HEK293 (cell line): ENCODE data around the gene NEGR1.

Source experiments
- GLI4 ChIP-seq: fragments of 450-650 bp; formaldehyde crosslinking; IDR thresholded peaks from 2 replicates; pipeline ENCODE4 v1.5.1; 2016; ENCODE audit warnings: missing biosample characterization, missing genetic modification characterization
- MYNN ChIP-seq: fragments of 450-650 bp; formaldehyde crosslinking; IDR thresholded peaks from 2 replicates; pipeline ENCODE4 v1.5.1; 2016; ENCODE audit warnings: missing biosample characterization, missing genetic modification characterization, borderline replicate concordance
- SALL2 ChIP-seq: fragments of 450-650 bp; formaldehyde crosslinking; IDR thresholded peaks from 2 replicates; pipeline ENCODE4 v1.5.0; 2017; ENCODE audit warnings: missing biosample characterization, mild to moderate bottlenecking, missing genetic modification characterization, borderline replicate concordance
- ZBTB7A ChIP-seq: fragments of 450-650 bp; formaldehyde crosslinking; IDR thresholded peaks from 2 replicates; pipeline ENCODE4 v1.5.1; 2016; ENCODE audit warnings: low read depth, missing biosample characterization, missing genetic modification characterization
- ZNF112 ChIP-seq: fragments of 450-650 bp; formaldehyde crosslinking; IDR thresholded peaks from 2 replicates; pipeline ENCODE4 v1.5.0; 2017; ENCODE audit warnings: missing biosample characterization, missing genetic modification characterization
- ZNF24 ChIP-seq: fragments of 450-650 bp; formaldehyde crosslinking; IDR thresholded peaks from 2 replicates; pipeline ENCODE4 v1.5.1; 2016; ENCODE audit warnings: missing biosample characterization, missing genetic modification characterization
- ZNF37A ChIP-seq: fragments of 450-650 bp; IDR thresholded peaks from 2 replicates; pipeline ENCODE4 v1.5.1; 2018; ENCODE audit warnings: missing biosample characterization, missing genetic modification characterization
- ZNF529 ChIP-seq: fragments of 450-650 bp; formaldehyde crosslinking; IDR thresholded peaks from 2 replicates; pipeline ENCODE4 v1.5.1; 2017; ENCODE audit warnings: missing genetic modification characterization, missing biosample characterization; ENCODE audit not compliant: insufficient replicate concordance
- ZNF558 ChIP-seq: fragments of 450-650 bp; formaldehyde crosslinking; IDR thresholded peaks from 2 replicates; pipeline ENCODE4 v1.5.1; 2016; ENCODE audit warnings: missing biosample characterization, missing genetic modification characterization
- TF ChIP-seq, protein P1 (sequence below): fragments of 450-650 bp; formaldehyde crosslinking; IDR thresholded peaks from 2 replicates; pipeline ENCODE4 v1.5.1; 2016; ENCODE audit warnings: missing biosample characterization, missing genetic modification characterization
- TF ChIP-seq, protein P2 (sequence below): sonication (generic); formaldehyde crosslinking; IDR thresholded peaks from 2 replicates; pipeline ENCODE4 v1.8.1; 2022; ENCODE audit warnings: mild to moderate bottlenecking, moderate library complexity, missing genetic modification reagents
- TF ChIP-seq, protein P3 (sequence below): fragments of 450-650 bp; formaldehyde crosslinking; IDR thresholded peaks from 2 replicates; pipeline ENCODE4 v1.5.1; 2016; ENCODE audit warnings: missing biosample characterization, missing genetic modification characterization, low read depth

- TF ChIP-seq, protein P1, sequence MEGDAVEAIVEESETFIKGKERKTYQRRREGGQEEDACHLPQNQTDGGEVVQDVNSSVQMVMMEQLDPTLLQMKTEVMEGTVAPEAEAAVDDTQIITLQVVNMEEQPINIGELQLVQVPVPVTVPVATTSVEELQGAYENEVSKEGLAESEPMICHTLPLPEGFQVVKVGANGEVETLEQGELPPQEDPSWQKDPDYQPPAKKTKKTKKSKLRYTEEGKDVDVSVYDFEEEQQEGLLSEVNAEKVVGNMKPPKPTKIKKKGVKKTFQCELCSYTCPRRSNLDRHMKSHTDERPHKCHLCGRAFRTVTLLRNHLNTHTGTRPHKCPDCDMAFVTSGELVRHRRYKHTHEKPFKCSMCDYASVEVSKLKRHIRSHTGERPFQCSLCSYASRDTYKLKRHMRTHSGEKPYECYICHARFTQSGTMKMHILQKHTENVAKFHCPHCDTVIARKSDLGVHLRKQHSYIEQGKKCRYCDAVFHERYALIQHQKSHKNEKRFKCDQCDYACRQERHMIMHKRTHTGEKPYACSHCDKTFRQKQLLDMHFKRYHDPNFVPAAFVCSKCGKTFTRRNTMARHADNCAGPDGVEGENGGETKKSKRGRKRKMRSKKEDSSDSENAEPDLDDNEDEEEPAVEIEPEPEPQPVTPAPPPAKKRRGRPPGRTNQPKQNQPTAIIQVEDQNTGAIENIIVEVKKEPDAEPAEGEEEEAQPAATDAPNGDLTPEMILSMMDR (tag by site-specific recombination) = no peak
- TF ChIP-seq ZNF24 (no peak), SALL2 (tag by site-specific recombination) (no peak), ZNF529 (tag by site-specific recombination) (no peak), GLI4 (tag by site-specific recombination) (no peak), ZNF37A (tag by site-specific recombination) (no peak), ZBTB7A (tag by site-specific recombination) (no peak), ZNF558 (tag by site-specific recombination) (no peak), ZNF112 (tag by site-specific recombination) (no peak), MYNN (tag by site-specific recombination) (no peak)
- TF ChIP-seq, protein P2, sequence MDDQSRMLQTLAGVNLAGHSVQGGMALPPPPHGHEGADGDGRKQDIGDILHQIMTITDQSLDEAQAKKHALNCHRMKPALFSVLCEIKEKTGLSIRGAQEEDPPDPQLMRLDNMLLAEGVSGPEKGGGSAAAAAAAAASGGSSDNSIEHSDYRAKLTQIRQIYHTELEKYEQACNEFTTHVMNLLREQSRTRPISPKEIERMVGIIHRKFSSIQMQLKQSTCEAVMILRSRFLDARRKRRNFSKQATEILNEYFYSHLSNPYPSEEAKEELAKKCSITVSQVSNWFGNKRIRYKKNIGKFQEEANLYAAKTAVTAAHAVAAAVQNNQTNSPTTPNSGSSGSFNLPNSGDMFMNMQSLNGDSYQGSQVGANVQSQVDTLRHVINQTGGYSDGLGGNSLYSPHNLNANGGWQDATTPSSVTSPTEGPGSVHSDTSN (CRISPR knock-in tag) = no peak
- TF ChIP-seq, protein P3, sequence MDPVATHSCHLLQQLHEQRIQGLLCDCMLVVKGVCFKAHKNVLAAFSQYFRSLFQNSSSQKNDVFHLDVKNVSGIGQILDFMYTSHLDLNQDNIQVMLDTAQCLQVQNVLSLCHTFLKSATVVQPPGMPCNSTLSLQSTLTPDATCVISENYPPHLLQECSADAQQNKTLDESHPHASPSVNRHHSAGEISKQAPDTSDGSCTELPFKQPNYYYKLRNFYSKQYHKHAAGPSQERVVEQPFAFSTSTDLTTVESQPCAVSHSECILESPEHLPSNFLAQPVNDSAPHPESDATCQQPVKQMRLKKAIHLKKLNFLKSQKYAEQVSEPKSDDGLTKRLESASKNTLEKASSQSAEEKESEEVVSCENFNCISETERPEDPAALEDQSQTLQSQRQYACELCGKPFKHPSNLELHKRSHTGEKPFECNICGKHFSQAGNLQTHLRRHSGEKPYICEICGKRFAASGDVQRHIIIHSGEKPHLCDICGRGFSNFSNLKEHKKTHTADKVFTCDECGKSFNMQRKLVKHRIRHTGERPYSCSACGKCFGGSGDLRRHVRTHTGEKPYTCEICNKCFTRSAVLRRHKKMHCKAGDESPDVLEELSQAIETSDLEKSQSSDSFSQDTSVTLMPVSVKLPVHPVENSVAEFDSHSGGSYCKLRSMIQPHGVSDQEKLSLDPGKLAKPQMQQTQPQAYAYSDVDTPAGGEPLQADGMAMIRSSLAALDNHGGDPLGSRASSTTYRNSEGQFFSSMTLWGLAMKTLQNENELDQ (tag by site-specific recombination) = no peak
Measured at GRCh38 chr1:71857862-71858261, 424.5 kb downstream of the NEGR1 start.
